T-cell (primary cell): Measurements from ENCODE around the gene STH. TPM values are rescaled to one million over a fixed set of nuclear protein-coding genes. Genes with fewer than 3 reads are reported as not detected.

Experiments used
- ATAC-seq, 4 experiments: fragments of 200-7000 bp in 3 of 4; fragments of 150-1000 bp in 1 of 4; cut with Tn5 transposase; replicated peaks in 1 of 4; 1 replicate in 3 of 4; 2 replicates in 1 of 4; pipeline ENCODE4 v1.10.0; 2021; ENCODE audit warnings: moderate library complexity in 3 of 4, mild to moderate bottlenecking in 2 of 4, moderate number of reproducible peaks in 1 of 4
- CTCF ChIA-PET, 2 donors: fragments of 300-600 bp; sonication (Branson Sonifier 250); formaldehyde crosslinking; loops; one replicate each; lab custom pipeline; 2022; ENCODE audit warnings: antibody characterized with exemption in 2 of 2; lab: Charles Lee
- POLR2A ChIA-PET, 2 donors: fragments of 300-600 bp; sonication (Branson Sonifier 250); formaldehyde crosslinking; loops; one replicate each; lab custom pipeline; 2022; ENCODE audit warnings: antibody characterized with exemption in 2 of 2; lab: Charles Lee
- DNase-seq, 35 experiments: peaks; one replicate each; pipeline versions ENCODE4 v3.0.0 to v3.0.0-alpha.2; 2013 to 2023
- H3K27ac ChIP-seq: one replicate; pipeline ENCODE4 v1.5.1; 2013; ENCODE audit warnings: low read length
- H3K27me3 ChIP-seq, 2 experiments: replicated peaks in 1 of 2; 1 replicate in 1 of 2; 2 replicates in 1 of 2; pipeline versions ENCODE4 v1.6.1 to v1.7.0; 2013; ENCODE audit warnings: low read length in 1 of 2, mixed read lengths in 1 of 2; ENCODE audit not compliant: control insufficient read depth in 2 of 2, insufficient read depth in 2 of 2; ENCODE audit errors: extremely low read depth in 1 of 2
- H3K36me3 ChIP-seq, 2 donors: 1 replicate in 1 of 2; 2 replicates in 1 of 2; pipeline versions ENCODE4 v1.6.1 to v1.7.0; 2013; ENCODE audit warnings: low read length in 1 of 2; ENCODE audit not compliant: control insufficient read depth in 2 of 2, insufficient read depth in 1 of 2; ENCODE audit errors: extremely low read depth in 1 of 2
- H3K4me1 ChIP-seq, 2 experiments: 1 replicate in 1 of 2; 2 replicates in 1 of 2; pipeline versions ENCODE4 v1.6.1 to v1.7.0; 2013; ENCODE audit warnings: low read length in 2 of 2, mixed read lengths in 1 of 2; ENCODE audit not compliant: insufficient read depth in 2 of 2, control insufficient read depth in 1 of 2; ENCODE audit errors: extremely low read depth in 1 of 2
- H3K4me3 ChIP-seq, 2 donors: 1 replicate in 1 of 2; 2 replicates in 1 of 2; pipeline versions ENCODE4 v1.5.1 to v1.7.0; 2013; ENCODE audit warnings: mild to moderate bottlenecking in 2 of 2, low read length in 1 of 2, moderate library complexity in 1 of 2; ENCODE audit not compliant: control insufficient read depth in 1 of 2; ENCODE audit errors: extremely low read depth in 1 of 2
- H3K9me3 ChIP-seq: 2 replicates; pipeline ENCODE4 v1.7.0; 2013
- H3K27ac Mint-ChIP-seq, 2 donors: one replicate each; pipeline ENCODE4 v1.8.0; 2020 to 2021; ENCODE audit warnings: mild to moderate bottlenecking in 2 of 2, mixed read lengths in 2 of 2
- H3K27me3 Mint-ChIP-seq, 2 donors: one replicate each; pipeline ENCODE4 v1.8.0; 2021 to 2022; ENCODE audit warnings: mixed read lengths in 2 of 2
- H3K36me3 Mint-ChIP-seq: one replicate; pipeline ENCODE4 v1.8.0; 2021; ENCODE audit warnings: mixed read lengths
- H3K4me1 Mint-ChIP-seq, 3 donors: one replicate each; pipeline ENCODE4 v1.8.0; 2020 to 2022; ENCODE audit warnings: mixed read lengths in 3 of 3, mild to moderate bottlenecking in 1 of 3
- H3K4me3 Mint-ChIP-seq, 3 donors: one replicate each; pipeline ENCODE4 v1.8.0; 2020 to 2022; ENCODE audit warnings: mild to moderate bottlenecking in 3 of 3, mixed read lengths in 3 of 3, moderate library complexity in 3 of 3
- H3K9me3 Mint-ChIP-seq, 3 donors: one replicate each; pipeline ENCODE4 v1.8.0; 2020 to 2022; ENCODE audit warnings: mixed read lengths in 3 of 3
- WGBS: methylation state at CpG from one replicate; pipeline ENCODE4 v1.1.5; 2013; ENCODE audit warnings: missing lambda C conversion rate; ENCODE audit not compliant: insufficient coverage; 5-methylcytosine and 5-hydroxymethylcytosine counted together
- total RNA-seq, 35 experiments: library from RNA in 6 of 35; stranded (reverse) in 6 of 35; fragments of 120-200 nt in 1 of 35; gene quantifications; one replicate each; pipeline versions ENCODE4 v1.2.1 to v1.2.4 and lab custom pipeline; 2013 to 2026

STH gene
- total RNA-seq, 5 donors from 2014 or later (not counting 1 experiment from before 2014, with no cell fraction given) = not detected

DNA sequence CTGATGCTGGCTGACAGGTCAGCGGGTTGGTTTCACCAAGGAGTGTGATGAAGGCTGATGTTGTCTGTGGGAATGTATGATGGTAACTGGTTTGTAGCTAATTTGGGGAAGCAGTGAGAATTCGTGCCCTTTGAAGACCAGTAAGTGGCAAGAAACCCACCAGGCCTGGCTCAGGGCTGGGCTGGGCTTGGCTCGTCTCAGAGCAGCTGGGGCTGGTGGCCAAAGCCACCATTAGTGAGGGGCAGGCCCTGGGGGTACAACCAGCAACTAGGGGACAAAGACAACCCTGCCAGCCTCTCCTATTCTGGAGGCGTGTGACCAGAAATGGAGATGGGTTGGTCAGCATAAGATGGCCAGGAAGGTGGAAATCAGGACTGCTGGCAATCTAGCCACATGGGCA, 13.0 kb upstream of the STH start:
- no peak for ATAC-seq
- Mint-ChIP-seq H3K27ac (no peak overlapping the region), H3K9me3 (no peaks in the 10 kb centered on the region), H3K4me3 (no peak overlapping the region), H3K4me1 (peaks cover 0 to 6% (median 0%) of the 10 kb centered on the region in 3 donors), H3K36me3 (no peaks in the 10 kb centered on the region), H3K27me3 (no peaks in the 10 kb centered on the region)
- H3K9me3 ChIP-seq = no peaks in the 10 kb centered on the region
- H3K27ac ChIP-seq = no peak overlapping the region
- peaks cover 0 to 25% of the 10 kb centered on the region in 2 experiments for H3K27me3 ChIP-seq
- WGBS = 78% methylated on average over 4 of the region's 4 CpGs
- ChIA-PET POLR2A (no interaction called here), CTCF (no interaction called here)
- H3K4me1 ChIP-seq = no peaks in the 10 kb centered on the region
- no peak for DNase-seq
- no peak overlapping the region for H3K4me3 ChIP-seq
- no peaks in the 10 kb centered on the region for H3K36me3 ChIP-seq

DNA sequence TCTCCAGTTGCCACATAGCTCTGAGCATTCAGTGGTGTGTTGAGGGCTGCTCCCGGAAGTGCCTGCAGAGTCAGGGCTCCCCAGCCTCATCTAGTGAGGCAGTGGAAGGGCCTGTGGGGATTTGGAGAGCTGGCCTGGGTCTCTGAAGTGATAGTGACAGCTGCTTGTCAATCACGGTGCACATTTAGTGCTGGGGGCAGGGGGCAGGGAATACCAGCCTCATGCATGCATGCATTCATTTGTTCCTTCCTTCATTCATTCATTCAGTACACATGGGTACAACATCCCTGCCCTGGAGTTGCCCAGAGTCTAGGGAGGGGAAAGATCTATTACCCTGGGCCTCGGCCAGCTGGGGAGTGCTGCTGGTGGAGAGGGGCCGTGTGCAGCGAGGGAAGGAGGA, 11.3 kb upstream of the STH start:
- H3K4me1 ChIP-seq = no peaks in the 10 kb centered on the region
- no peak overlapping the region for H3K4me3 ChIP-seq
- peaks cover 0 to 6% (median 0%) of the 10 kb centered on the region in 3 donors for H3K4me1 Mint-ChIP-seq
- POLR2A ChIA-PET = interaction anchor here in 1 of 2 donors (0.5 kb wide), 1 partner anchor 150 kb away, joined by 3 read pairs; no protein-coding TSS in a partner anchor
- no peaks in the 10 kb centered on the region for H3K27me3 Mint-ChIP-seq
- no peaks in the 10 kb centered on the region for H3K36me3 Mint-ChIP-seq
- H3K9me3 Mint-ChIP-seq = no peaks in the 10 kb centered on the region
- no peaks in the 10 kb centered on the region for H3K36me3 ChIP-seq
- WGBS = no CpG with 5 or more reads among the region's 5 CpGs
- H3K27ac Mint-ChIP-seq = no peak overlapping the region
- no peak overlapping the region for H3K27ac ChIP-seq
- no peak for ATAC-seq
- H3K4me3 Mint-ChIP-seq = no peak overlapping the region
- CTCF ChIA-PET = no interaction called here
- H3K9me3 ChIP-seq = no peaks in the 10 kb centered on the region
- peaks cover 0 to 20% of the 10 kb centered on the region in 2 experiments for H3K27me3 ChIP-seq
- DNase-seq = no peak

DNA sequence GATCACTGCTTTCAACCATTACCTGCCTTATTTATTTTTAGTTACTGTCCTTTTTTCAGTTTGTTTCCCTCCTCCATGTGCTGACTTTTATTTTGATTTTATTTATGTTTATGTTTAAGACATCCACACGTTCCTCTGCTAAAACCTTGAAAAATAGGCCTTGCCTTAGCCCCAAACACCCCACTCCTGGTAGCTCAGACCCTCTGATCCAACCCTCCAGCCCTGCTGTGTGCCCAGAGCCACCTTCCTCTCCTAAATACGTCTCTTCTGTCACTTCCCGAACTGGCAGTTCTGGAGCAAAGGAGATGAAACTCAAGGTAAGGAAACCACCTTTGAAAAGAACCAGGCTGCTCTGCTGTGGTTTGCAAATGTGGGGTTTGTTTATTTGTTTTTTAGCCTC, 9.3 kb upstream of the STH start:
- no peak overlapping the region for H3K27ac ChIP-seq
- Mint-ChIP-seq H3K9me3 (no peaks in the 10 kb centered on the region), H3K4me1 (peaks cover 0 to 6% (median 0%) of the 10 kb centered on the region in 3 donors), H3K27me3 (no peaks in the 10 kb centered on the region), H3K4me3 (no peak overlapping the region), H3K36me3 (no peaks in the 10 kb centered on the region), H3K27ac (no peak overlapping the region)
- no peaks in the 10 kb centered on the region for H3K4me1 ChIP-seq
- no CpG with 5 or more reads among the region's 3 CpGs for WGBS
- no peak overlapping the region for H3K4me3 ChIP-seq
- ATAC-seq (no peak), DNase-seq (no peak)
- peaks cover 0 to 12% of the 10 kb centered on the region in 2 experiments for H3K27me3 ChIP-seq
- H3K9me3 ChIP-seq = no peaks in the 10 kb centered on the region
- H3K36me3 ChIP-seq = no peaks in the 10 kb centered on the region
- ChIA-PET POLR2A (no interaction called here), CTCF (no interaction called here)

DNA sequence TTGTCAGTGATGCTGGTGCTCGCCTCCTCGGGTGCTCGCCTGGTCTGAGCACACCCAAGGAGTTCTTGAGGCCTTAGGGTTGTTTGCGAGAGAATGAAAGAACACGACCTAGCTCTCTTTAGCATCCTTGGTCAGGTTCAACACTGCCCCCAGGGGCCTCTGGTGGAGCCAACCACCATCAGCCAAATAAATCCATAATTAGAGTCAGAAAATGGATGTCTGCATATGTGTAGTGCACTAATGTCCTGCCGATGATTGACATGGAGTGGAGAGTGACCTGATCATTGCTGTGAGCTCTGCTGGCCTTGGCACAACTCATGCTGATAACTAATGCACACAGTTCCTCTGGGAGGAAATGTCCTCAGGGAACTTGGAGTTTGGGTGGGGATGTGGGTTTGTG, 8.2 kb upstream of the STH start:
- no peaks in the 10 kb centered on the region for H3K36me3 Mint-ChIP-seq
- Histone ChIP-seq H3K36me3 (no peaks in the 10 kb centered on the region), H3K4me1 (no peaks in the 10 kb centered on the region), H3K9me3 (no peaks in the 10 kb centered on the region), H3K4me3 (no peak overlapping the region), H3K27ac (no peak overlapping the region), H3K27me3 (peaks cover 0 to 12% of the 10 kb centered on the region in 2 experiments)
- 93% methylated on average over 4 of the region's 6 CpGs for WGBS
- ChIA-PET CTCF (interaction anchor here in 1 of 2 donors (0.6 kb wide), 1 partner anchor 202 kb away, joined by 3 read pairs; no protein-coding TSS in a partner anchor), POLR2A (interaction anchor here in 1 of 2 donors (0.6 kb wide), 1 partner anchor 72 kb away, joined by 9 read pairs; no protein-coding TSS in a partner anchor)
- no peak overlapping the region for H3K4me3 Mint-ChIP-seq
- H3K27me3 Mint-ChIP-seq = no peaks in the 10 kb centered on the region
- H3K9me3 Mint-ChIP-seq = no peaks in the 10 kb centered on the region
- DNase-seq (no peak), ATAC-seq (no peak)
- H3K27ac Mint-ChIP-seq = no peak overlapping the region
- peaks cover 0 to 1% (median 0%) of the 10 kb centered on the region in 3 donors for H3K4me1 Mint-ChIP-seq

DNA sequence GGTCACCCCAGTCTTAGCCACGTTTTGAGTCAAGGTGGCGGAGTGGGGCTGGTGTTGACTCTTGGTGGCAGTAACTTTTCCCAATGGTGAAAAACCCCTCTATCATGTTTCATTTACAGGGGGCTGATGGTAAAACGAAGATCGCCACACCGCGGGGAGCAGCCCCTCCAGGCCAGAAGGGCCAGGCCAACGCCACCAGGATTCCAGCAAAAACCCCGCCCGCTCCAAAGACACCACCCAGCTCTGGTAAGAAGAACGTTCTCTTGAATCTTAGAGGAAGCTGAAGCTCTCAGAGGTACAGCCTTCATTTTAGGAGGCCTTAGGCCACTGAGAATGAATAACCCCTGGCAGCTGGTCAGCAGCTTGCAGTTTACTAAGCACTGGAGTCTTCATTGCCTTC, 7.7 kb upstream of the STH start:
- H3K4me1 Mint-ChIP-seq = no peaks in the 10 kb centered on the region
- Histone ChIP-seq H3K4me3 (no peak overlapping the region), H3K36me3 (no peaks in the 10 kb centered on the region), H3K27me3 (peaks cover 0 to 12% of the 10 kb centered on the region in 2 experiments), H3K4me1 (no peaks in the 10 kb centered on the region), H3K27ac (no peak overlapping the region), H3K9me3 (no peaks in the 10 kb centered on the region)
- H3K9me3 Mint-ChIP-seq = no peaks in the 10 kb centered on the region
- 86% methylated on average over 8 of the region's 10 CpGs for WGBS
- no peaks in the 10 kb centered on the region for H3K27me3 Mint-ChIP-seq
- no peak overlapping the region for H3K4me3 Mint-ChIP-seq
- H3K27ac Mint-ChIP-seq = no peak overlapping the region
- ChIA-PET CTCF (no interaction called here), POLR2A (interaction anchor here in 1 of 2 donors (0.6 kb wide), 2 partner anchors 12 to 72 kb away, joined by 5 to 9 read pairs; no protein-coding TSS in a partner anchor)
- ATAC-seq = no peak
- H3K36me3 Mint-ChIP-seq = no peaks in the 10 kb centered on the region
- DNase-seq = no peak

DNA sequence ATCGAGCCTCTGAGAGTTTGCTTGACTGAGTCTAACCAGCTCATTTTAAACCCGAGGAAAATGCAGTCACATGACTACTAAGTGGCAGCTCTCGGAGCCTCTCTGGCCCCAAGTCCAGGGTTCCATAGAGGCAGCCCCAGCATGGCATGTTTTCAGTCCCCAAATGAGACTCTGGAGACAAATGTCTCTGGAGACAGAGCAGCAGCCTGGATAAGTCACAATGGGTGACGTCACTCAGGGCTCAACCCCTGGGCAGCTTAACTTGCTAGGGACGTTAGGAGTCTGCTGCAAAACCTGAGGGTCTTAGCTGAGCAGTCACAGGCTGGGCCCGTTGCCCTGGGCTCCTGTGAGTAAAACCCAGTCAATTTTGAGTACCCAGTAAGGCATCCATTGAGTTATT, 6.9 kb upstream of the STH start:
- ChIA-PET POLR2A (interaction anchor here in 1 of 2 donors (0.6 kb wide), 1 partner anchor 13 kb away, joined by 5 read pairs; no protein-coding TSS in a partner anchor), CTCF (interaction anchor here in 1 of 2 donors (0.6 kb wide), 1 partner anchor 79 kb away, joined by 3 read pairs; no protein-coding TSS in a partner anchor)
- 57% methylated on average over 6 of the region's 6 CpGs for WGBS
- H3K4me3 Mint-ChIP-seq = no peak overlapping the region
- no peak overlapping the region for H3K27ac ChIP-seq
- H3K27ac Mint-ChIP-seq = no peak overlapping the region
- no peak overlapping the region for H3K4me3 ChIP-seq
- no peaks in the 10 kb centered on the region for H3K4me1 Mint-ChIP-seq
- no peaks in the 10 kb centered on the region for H3K27me3 Mint-ChIP-seq
- no peaks in the 10 kb centered on the region for H3K36me3 ChIP-seq
- peaks cover 0 to 12% of the 10 kb centered on the region in 2 experiments for H3K27me3 ChIP-seq
- no peaks in the 10 kb centered on the region for H3K4me1 ChIP-seq
- ATAC-seq (no peak), DNase-seq (no peak)
- no peaks in the 10 kb centered on the region for H3K36me3 Mint-ChIP-seq
- H3K9me3 Mint-ChIP-seq = no peaks in the 10 kb centered on the region
- no peaks in the 10 kb centered on the region for H3K9me3 ChIP-seq
